ENCODE measurements around the gene GNS. TPM values are rescaled to one million over a fixed set of nuclear protein-coding genes. Genes with fewer than 3 reads are reported as not detected.
"Not testable (repeated sequence)": the region's sequence is repeated elsewhere in the genome, so short reads cannot be mapped to it uniquely, and the experiment has no call there.

The GNS gene
- total RNA-seq, 1 experiment from 2014 or later = 85.1 TPM

DNA sequence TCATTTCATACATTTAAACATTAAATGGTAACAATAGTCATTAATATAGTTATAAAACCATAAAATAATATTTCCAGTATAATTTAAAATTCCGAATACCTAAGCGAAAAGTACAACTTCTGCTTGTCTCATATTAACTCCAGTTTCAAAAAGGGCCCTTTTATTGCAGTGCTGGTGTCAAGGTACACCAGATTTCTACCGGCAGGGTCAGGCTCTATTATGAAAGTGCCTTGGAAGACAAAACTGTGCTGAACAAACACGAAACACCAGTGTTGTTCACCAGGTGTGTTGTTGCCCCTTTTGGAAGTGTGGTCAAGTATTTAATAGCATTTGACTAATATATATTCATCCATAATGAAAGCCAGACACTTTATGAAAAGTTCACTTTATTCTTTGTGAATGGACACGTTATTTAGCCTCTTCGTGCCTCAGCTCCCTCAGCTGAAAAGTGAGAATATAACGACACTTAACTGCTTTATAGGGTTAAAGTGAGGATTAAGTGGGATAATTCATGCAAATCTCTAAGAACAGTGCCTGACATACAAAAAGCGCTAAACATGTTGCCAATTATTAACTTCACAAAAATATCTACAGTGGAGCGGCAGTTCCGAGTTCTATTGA lies 20.3 kb upstream of the GNS start:
- Mint-ChIP-seq H3K9me3 (ENCODE audit: low read depth, unreplicated experiment) (peaks cover 3% of the 10 kb centered on the region), H3K27ac (ENCODE audit: unreplicated experiment) (peak overlapping the region; percentile 76), H3K4me3 (ENCODE audit: low read depth, unreplicated experiment) (peak overlapping the region; percentile 89), H3K4me1 (ENCODE audit: low read depth, unreplicated experiment) (peaks cover 25% of the 10 kb centered on the region), H3K36me3 (ENCODE audit: insufficient read depth, unreplicated experiment) (peaks cover 27% of the 10 kb centered on the region), H3K27me3 (ENCODE audit: unreplicated experiment) (no peaks in the 10 kb centered on the region)
- no TSS peak for BruUV-seq (replicated peaks)
- DNase-seq = no peak
- intact Hi-C loops (cut with micrococcal nuclease; ENCODE audit: unreplicated experiment) = no loop called here
- TF ChIP-seq CTCF (IDR thresholded peaks at IDR 0.05; ENCODE audit: unreplicated experiment) = no peak
- CTCF ChIA-PET = interaction anchor here (1.4 to 2.0 kb wide), 3 partner anchors 10 to 22 kb away, joined by 6 to 17 read pairs (median 12); no protein-coding TSS in a partner anchor

GRCh38 chr12:64775147-64775736 lies 16.0 kb upstream of the GNS start:
- BruUV-seq (replicated peaks); intact Hi-C loops (cut with micrococcal nuclease; ENCODE audit: unreplicated experiment); H3K27ac Mint-ChIP-seq (ENCODE audit: unreplicated experiment); H3K27me3 Mint-ChIP-seq (ENCODE audit: unreplicated experiment); CTCF ChIA-PET; H3K9me3 Mint-ChIP-seq (ENCODE audit: low read depth, unreplicated experiment); H3K4me3 Mint-ChIP-seq (ENCODE audit: low read depth, unreplicated experiment); DNase-seq; H3K4me1 Mint-ChIP-seq (ENCODE audit: low read depth, unreplicated experiment); H3K36me3 Mint-ChIP-seq (ENCODE audit: insufficient read depth, unreplicated experiment): not testable (repeated sequence)

GRCh38 chr12:64773386-64773785 lies 14.2 kb upstream of the GNS start:
- intact Hi-C loops (cut with micrococcal nuclease; ENCODE audit: unreplicated experiment) = no loop called here
- Mint-ChIP-seq H3K4me3 (ENCODE audit: low read depth, unreplicated experiment) (no peak overlapping the region), H3K9me3 (ENCODE audit: low read depth, unreplicated experiment) (peaks cover 3% of the 10 kb centered on the region), H3K27me3 (ENCODE audit: unreplicated experiment) (no peaks in the 10 kb centered on the region), H3K36me3 (ENCODE audit: insufficient read depth, unreplicated experiment) (no peaks in the 10 kb centered on the region), H3K27ac (ENCODE audit: unreplicated experiment) (no peak overlapping the region), H3K4me1 (ENCODE audit: low read depth, unreplicated experiment) (peaks cover 9% of the 10 kb centered on the region)
- no TSS peak for BruUV-seq (replicated peaks)
- CTCF ChIA-PET = no interaction called here
- TF ChIP-seq CTCF (IDR thresholded peaks at IDR 0.05; ENCODE audit: unreplicated experiment) = no peak
- DNase-seq = no peak

GRCh38 chr12:64767495-64767894 lies 8.3 kb upstream of the GNS start:
- no peaks in the 10 kb centered on the region for H3K9me3 Mint-ChIP-seq (ENCODE audit: low read depth, unreplicated experiment)
- no peaks in the 10 kb centered on the region for H3K27me3 Mint-ChIP-seq (ENCODE audit: unreplicated experiment)
- CTCF ChIA-PET = interaction anchor here (0.7 kb wide), 2 partner anchors 26 to 248 kb away, joined by 3 to 4 read pairs; no protein-coding TSS in a partner anchor
- H3K36me3 Mint-ChIP-seq (ENCODE audit: insufficient read depth, unreplicated experiment) = no peaks in the 10 kb centered on the region
- H3K4me1 Mint-ChIP-seq (ENCODE audit: low read depth, unreplicated experiment) = no peaks in the 10 kb centered on the region
- H3K27ac Mint-ChIP-seq (ENCODE audit: unreplicated experiment) = no peak overlapping the region
- no peak for DNase-seq
- no peak for TF ChIP-seq CTCF (IDR thresholded peaks at IDR 0.05; ENCODE audit: unreplicated experiment)
- H3K4me3 Mint-ChIP-seq (ENCODE audit: low read depth, unreplicated experiment) = no peak overlapping the region
- intact Hi-C loops (cut with micrococcal nuclease; ENCODE audit: unreplicated experiment) = no loop called here
- BruUV-seq (replicated peaks) = no TSS peak

All from Calu3 (cell line).